ENCODE results near the gene SMG7.

DNA sequence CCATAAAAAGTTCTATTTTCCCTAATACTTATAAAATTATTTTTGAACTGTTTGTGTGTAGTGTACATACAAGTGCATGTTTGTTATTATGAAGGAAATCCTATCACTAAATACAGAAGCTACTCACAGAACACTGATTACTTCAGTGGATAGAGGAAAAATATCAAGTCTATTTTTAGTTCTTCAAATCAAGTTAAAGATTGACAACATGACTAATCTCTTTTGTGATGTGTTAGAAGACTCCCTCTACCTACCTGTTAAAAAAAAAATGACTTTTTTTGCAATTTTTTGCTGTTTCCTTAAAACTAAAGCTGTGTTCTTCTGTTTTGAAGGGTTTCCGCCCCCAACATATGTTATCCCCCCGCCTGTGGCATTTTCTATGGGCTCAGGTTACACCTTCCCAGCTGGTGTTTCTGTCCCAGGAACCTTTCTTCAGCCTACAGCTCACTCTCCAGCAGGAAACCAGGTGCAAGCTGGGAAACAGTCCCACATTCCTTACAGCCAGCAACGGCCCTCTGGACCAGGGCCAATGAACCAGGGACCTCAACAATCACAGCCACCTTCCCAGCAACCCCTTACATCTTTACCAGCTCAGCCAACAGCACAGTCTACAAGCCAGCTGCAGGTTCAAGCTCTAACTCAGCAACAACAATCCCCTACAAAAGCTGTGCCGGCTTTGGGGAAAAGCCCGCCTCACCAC lies 72.4 kb downstream of the SMG7 start:
- TF ChIP-seq, protein P1, sequence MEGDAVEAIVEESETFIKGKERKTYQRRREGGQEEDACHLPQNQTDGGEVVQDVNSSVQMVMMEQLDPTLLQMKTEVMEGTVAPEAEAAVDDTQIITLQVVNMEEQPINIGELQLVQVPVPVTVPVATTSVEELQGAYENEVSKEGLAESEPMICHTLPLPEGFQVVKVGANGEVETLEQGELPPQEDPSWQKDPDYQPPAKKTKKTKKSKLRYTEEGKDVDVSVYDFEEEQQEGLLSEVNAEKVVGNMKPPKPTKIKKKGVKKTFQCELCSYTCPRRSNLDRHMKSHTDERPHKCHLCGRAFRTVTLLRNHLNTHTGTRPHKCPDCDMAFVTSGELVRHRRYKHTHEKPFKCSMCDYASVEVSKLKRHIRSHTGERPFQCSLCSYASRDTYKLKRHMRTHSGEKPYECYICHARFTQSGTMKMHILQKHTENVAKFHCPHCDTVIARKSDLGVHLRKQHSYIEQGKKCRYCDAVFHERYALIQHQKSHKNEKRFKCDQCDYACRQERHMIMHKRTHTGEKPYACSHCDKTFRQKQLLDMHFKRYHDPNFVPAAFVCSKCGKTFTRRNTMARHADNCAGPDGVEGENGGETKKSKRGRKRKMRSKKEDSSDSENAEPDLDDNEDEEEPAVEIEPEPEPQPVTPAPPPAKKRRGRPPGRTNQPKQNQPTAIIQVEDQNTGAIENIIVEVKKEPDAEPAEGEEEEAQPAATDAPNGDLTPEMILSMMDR (IDR thresholded peaks at IDR 0.05): no peak
- TF ChIP-seq POLR2A (IDR thresholded peaks at IDR 0.05): no peak
- no peak for TF ChIP-seq POLR2AphosphoS5 (IDR thresholded peaks at IDR 0.05)

Measured in prostate gland (tissue), 2 donors.